GM19099 (cell line): ENCODE results near the gene PCDHA6.

Experiments
- POLR2A ChIP-seq: IDR thresholded peaks from 3 replicates; pipeline ENCODE4 v1.6.1; 2011; ENCODE audit warnings: low read depth; ENCODE audit not compliant: insufficient read length; ENCODE audit errors: extremely low read depth

Gene PCDHA6

DNA sequence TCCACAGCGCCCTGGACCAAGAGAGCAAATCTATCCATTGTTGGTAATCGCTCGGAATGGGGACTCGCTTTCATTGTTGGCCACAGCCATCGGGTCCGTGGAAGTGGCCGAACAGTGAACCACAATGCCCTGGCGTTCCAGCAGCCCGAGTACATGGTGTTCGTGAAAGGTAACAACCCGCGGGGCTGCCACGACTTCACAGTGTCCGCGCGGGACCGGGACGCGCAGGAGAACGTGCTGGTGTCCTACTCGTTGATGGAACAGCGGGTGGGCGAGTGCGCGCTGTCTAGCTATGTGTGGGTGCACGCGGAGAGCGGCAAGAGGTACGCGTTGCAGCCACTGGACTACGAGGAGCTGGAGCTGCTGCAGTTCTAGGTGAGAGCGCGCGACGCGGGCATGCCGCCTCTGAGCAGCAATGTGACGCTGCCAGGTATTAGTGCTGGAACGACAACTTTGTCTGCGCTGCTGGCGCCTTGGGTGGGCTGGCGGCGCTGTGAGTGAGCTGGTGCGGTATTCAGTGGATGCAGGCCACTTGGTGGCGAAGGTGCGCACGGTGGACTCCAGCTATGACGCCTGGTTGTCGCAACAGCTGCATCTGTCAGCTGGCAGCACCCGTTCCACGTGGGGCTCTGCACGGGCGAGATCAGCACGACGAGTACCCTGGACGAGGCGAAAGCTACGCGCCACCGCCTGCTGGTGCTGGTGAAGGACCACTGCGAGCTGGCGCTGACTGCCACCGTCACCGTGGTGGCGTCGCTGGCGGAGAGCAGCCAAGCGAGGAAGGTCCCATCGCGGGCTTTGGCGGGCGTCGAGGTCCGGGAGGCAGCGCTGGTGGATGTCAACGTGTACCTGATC lies 34.9 kb downstream of the PCDHA6 start:
- no peak for TF ChIP-seq POLR2A

DNA sequence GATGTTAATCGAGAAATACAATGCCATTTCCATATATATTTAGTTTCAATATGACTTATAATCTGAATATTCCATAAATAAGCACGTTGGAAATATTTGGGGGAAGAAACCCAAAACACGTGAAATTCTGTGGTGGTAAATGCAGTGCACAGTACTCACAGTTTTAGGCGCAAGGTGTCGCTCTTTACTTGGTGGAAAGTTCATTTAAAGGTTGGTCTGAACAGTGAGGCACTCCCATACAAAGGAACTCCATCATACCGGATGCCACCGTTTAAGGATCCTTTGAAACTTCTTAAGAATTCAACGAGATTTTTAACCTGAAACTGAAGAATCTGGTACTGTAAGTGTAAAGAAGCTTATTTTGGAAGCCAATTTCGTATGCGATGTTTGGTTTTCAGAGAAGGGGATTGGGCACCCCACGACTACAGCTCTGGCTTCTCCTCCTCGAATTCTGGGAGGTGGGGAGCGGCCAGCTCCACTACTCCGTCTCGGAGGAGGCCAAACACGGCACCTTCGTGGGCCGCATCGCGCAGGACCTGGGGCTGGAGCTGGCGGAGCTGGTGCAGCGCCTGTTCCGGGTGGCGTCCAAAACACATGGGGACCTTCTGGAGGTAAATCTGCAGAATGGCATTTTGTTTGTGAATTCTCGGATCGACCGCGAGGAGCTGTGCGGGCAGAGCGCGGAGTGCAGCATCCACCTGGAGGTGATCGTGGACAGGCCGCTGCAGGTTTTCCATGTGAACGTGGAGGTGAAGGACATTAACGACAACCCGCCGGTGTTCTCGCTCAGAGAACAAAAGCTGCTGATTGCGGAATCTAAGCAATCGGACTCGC lies 41.2 kb downstream of the PCDHA6 start, which contains the start of gene PCDHA11:
Gene PCDHA11, plus strand, starts transcription at position 237 of the 834 bp plus-strand sequence. Its CDS starts 147 bp downstream, at position 384.
- no peak for TF ChIP-seq POLR2A

DNA sequence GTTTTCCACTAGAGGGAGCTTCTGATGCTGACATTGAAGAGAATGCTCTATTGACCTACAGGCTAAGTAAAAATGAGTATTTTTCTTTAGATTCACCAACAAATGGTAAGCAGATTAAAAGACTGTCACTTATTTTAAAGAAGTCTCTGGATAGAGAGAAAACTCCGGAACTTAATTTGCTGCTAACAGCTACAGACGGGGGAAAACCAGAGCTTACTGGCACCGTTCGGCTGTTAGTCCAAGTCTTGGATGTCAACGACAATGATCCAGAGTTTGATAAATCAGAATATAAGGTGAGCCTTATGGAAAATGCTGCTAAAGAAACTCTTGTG lies 41.8 kb downstream of the PCDHA6 start:
- no peak for TF ChIP-seq POLR2A

DNA sequence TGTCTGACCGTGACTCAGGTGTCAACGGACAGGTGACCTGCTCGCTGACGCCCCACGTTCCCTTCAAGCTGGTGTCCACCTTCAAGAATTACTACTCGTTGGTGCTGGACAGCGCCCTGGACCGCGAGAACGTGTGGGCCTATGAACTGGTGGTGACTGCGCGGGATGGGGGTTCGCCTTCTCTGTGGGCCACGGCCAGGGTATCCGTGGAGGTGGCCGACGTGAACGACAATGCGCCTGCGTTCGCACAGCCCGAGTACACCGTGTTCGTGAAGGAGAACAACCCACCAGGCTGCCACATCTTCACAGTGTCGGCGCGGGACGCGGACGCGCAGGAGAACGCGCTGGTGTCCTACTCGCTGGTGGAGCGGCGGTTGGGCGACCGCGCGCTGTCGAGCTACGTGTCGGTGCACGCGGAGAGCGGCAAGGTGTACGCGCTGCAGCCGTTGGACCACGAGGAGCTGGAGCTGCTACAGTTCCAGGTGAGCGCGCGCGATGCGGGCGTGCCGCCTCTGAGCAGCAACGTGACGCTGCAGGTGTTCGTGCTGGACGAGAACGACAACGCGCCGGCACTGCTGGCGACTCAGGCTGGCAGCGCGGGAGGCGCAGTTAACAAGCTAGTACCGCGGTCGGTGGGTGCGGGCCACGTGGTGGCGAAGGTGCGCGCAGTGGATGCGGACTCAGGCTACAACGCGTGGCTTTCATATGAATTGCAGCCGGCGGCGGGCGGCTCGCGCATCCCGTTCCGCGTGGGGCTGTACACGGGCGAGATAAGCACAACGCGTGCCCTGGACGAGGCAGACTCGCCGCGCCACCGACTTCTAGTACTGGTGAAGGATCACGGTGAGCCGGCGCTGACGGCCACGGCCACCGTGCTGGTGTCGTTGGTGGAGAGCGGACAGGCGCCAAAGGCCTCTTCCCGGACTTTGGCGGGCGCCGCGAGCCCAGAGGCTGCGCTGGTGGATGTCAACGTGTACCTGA lies 42.8 kb downstream of the PCDHA6 start:
- no peak for TF ChIP-seq POLR2A

DNA sequence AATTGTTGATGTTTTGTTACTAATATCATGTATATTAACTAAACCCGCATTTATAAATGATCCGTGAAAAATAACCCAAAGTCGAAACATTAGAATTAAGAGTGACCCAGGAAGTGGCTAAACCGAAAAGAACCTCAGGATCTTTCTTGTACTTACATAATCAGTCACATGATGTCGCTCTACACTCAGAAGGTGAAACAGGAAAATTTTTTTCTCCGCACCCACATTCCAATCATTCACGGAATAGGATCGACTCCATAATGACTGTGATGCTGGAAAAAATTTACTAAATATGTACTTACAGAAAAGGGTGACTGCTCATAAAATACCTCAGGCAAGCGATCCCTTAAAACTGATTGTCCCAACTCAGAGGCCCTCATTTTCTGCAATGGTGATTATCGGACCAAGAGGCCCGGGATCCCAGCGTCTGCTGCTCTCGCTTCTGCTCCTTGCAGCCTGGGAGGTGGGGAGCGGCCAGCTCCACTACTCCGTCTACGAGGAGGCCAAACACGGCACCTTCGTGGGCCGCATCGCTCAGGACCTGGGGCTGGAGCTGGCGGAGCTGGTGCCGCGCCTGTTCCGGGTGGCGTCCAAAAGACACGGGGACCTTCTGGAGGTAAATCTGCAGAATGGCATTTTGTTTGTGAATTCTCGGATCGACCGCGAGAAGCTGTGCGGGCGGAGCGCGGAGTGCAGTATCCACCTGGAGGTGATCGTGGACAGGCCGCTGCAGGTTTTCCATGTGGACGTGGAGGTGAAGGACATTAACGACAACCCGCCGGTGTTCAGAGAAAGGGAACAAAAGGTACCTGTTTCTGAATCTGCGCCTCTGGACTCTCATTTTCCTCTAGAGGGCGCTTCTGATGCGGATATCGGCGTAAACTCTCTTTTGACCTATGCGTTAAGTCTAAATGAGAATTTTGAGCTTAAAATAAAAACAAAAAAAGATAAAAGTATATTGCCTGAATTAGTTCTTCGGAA lies 47.6 kb downstream of the PCDHA6 start, which contains the start of gene PCDHA12:
Gene PCDHA12, plus strand, starts transcription at position 224 of the 981 bp plus-strand sequence. Its CDS starts 165 bp downstream, at position 389.
- TF ChIP-seq POLR2A: no peak

DNA sequence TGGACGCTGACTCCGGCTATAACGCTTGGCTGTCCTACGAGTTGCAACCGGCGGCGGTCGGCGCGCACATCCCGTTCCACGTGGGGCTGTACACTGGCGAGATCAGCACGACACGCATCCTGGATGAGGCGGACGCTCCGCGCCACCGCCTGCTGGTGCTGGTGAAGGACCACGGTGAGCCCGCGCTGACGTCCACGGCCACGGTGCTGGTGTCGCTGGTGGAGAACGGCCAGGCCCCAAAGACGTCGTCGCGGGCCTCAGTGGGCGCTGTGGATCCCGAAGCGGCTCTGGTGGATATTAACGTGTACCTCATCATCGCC lies 49.5 kb downstream of the PCDHA6 start:
- no peak for TF ChIP-seq POLR2A
